Umbilical cord (tissue), 2 donors: Measurements from ENCODE around the gene PCCB. TPM values are rescaled to one million over a fixed set of nuclear protein-coding genes. Genes with fewer than 3 reads are reported as not detected.
"Not testable (repeated sequence)": the region's sequence is repeated elsewhere in the genome, so short reads cannot be mapped to it uniquely, and the experiment has no call there.

ENCODE experiments used
- DNase-seq: peaks from one replicate; pipeline ENCODE4 v3.0.0-alpha.2; 2015; ENCODE audit warnings: low spot score
- total RNA-seq: library from RNA; depleted of rRNA; stranded (reverse); fragments of >200 nt; gene quantifications from one replicate; pipeline ENCODE4 v1.2.3, GENCODE V29; 2014; ENCODE audit warnings: low replicate concordance; ENCODE audit not compliant: insufficient read depth

Gene PCCB
- total RNA-seq, 1 donor from 2014 or later, result 13.5 TPM

- peak; percentile 79 for DNase-seq
Observed at GRCh38 chr3:136262559-136262958, 12.4 kb downstream of the PCCB start.

- DNase-seq, result no peak
Observed at GRCh38 chr3:136263251-136263650, 13.1 kb downstream of the PCCB start.

- not testable (repeated sequence) for DNase-seq
Observed at GRCh38 chr3:136266468-136267125, 16.5 kb downstream of the PCCB start.

- no peak for DNase-seq
Observed at GRCh38 chr3:136267235-136267634, 17.1 kb downstream of the PCCB start.

GRCh38 chr3:136270179-136270578 lies 20.0 kb downstream of the PCCB start:
- no peak for DNase-seq

GRCh38 chr3:136271626-136272025 lies 21.5 kb downstream of the PCCB start:
- DNase-seq, result not testable (repeated sequence)

GRCh38 chr3:136276049-136276755 lies 26.1 kb downstream of the PCCB start:
- DNase-seq, result peak; percentile 3

GRCh38 chr3:136277115-136277514 lies 27.0 kb downstream of the PCCB start:
- DNase-seq, result no peak

GRCh38 chr3:136277634-136278033 lies 27.5 kb downstream of the PCCB start:
- no peak for DNase-seq

GRCh38 chr3:136279092-136279491 lies 29.0 kb downstream of the PCCB start:
- no peak for DNase-seq

- DNase-seq, result no peak
Observed at GRCh38 chr3:136280961-136281360, 30.8 kb downstream of the PCCB start.

- DNase-seq, result peak; percentile 15
Observed at GRCh38 chr3:136281966-136282520, 31.9 kb downstream of the PCCB start.

GRCh38 chr3:136283627-136284026 lies 33.5 kb downstream of the PCCB start:
- DNase-seq, result peak; percentile 15

GRCh38 chr3:136291302-136291701 lies 41.2 kb downstream of the PCCB start:
- no peak for DNase-seq

GRCh38 chr3:136292500-136292899 lies 42.4 kb downstream of the PCCB start:
- no peak for DNase-seq

GRCh38 chr3:136293279-136293678 lies 43.1 kb downstream of the PCCB start:
- DNase-seq, result no peak

GRCh38 chr3:136294176-136294575 lies 44.0 kb downstream of the PCCB start:
- DNase-seq, result no peak

GRCh38 chr3:136296960-136297359 lies 46.8 kb downstream of the PCCB start:
- DNase-seq, result no peak

GRCh38 chr3:136297826-136298225 lies 47.7 kb downstream of the PCCB start:
- DNase-seq, result no peak

- no peak for DNase-seq
Observed at GRCh38 chr3:136300444-136300843, 50.3 kb downstream of the PCCB start.

GRCh38 chr3:136305879-136306278 lies 55.7 kb downstream of the PCCB start:
- no peak for DNase-seq

GRCh38 chr3:136311261-136311660 lies 61.1 kb downstream of the PCCB start:
- no peak for DNase-seq

GRCh38 chr3:136311968-136312367 lies 61.8 kb downstream of the PCCB start:
- no peak for DNase-seq
